ENCODE measurements around the gene SCFD2.

The SCFD2 gene

DNA sequence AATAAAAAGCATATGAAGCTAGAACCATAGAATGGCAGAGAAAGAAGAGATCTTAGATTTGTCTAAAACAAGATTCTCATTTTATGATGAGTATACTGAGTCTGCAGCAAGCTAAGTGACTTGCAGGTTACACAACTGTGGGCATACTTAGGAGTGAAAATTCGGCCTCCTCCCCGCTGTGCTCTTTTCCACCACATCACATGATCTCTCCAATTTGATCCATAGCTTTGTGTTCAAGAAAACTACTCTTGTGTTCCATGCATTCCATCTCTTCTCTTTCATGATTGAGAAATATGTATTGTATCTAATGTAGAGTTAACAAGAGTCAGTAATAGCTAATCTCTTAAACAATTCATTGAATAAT lies 234.3 kb downstream of the SCFD2 start:
- H3K36me3 ChIP-seq (ENCODE audit: control insufficient read depth, insufficient read depth, low read length, severe bottlenecking), result no peaks in the 10 kb centered on the region
- no peaks in the 10 kb centered on the region for H3K9me3 ChIP-seq (ENCODE audit: control insufficient read depth, low read length)
- DNase-seq (ENCODE audit: low read depth), result no peak
- H3K4me1 ChIP-seq (ENCODE audit: control insufficient read depth, insufficient read depth, low read length), result peaks cover 47% of the 10 kb centered on the region
- peak overlapping the region; percentile 41 for H3K9ac ChIP-seq (ENCODE audit: low read length)
- no peaks in the 10 kb centered on the region for H3K27me3 ChIP-seq (replicated peaks; ENCODE audit: control insufficient read depth, insufficient read depth, low read length)
- H3K4me3 ChIP-seq (ENCODE audit: low read length), result peak overlapping the region; percentile 61

GRCh38 chr4:53130896-53131561 lies 234.8 kb downstream of the SCFD2 start:
- DNase-seq (ENCODE audit: low read depth), result no peak
- no peaks in the 10 kb centered on the region for H3K36me3 ChIP-seq (ENCODE audit: control insufficient read depth, insufficient read depth, low read length, severe bottlenecking)
- H3K9me3 ChIP-seq (ENCODE audit: control insufficient read depth, low read length), result no peaks in the 10 kb centered on the region
- H3K27me3 ChIP-seq (replicated peaks; ENCODE audit: control insufficient read depth, insufficient read depth, low read length), result no peaks in the 10 kb centered on the region
- H3K9ac ChIP-seq (ENCODE audit: low read length), result peak overlapping the region; percentile 41
- peaks cover 47% of the 10 kb centered on the region for H3K4me1 ChIP-seq (ENCODE audit: control insufficient read depth, insufficient read depth, low read length)
- H3K4me3 ChIP-seq (ENCODE audit: low read length), result peak overlapping the region; percentile 61

DNA sequence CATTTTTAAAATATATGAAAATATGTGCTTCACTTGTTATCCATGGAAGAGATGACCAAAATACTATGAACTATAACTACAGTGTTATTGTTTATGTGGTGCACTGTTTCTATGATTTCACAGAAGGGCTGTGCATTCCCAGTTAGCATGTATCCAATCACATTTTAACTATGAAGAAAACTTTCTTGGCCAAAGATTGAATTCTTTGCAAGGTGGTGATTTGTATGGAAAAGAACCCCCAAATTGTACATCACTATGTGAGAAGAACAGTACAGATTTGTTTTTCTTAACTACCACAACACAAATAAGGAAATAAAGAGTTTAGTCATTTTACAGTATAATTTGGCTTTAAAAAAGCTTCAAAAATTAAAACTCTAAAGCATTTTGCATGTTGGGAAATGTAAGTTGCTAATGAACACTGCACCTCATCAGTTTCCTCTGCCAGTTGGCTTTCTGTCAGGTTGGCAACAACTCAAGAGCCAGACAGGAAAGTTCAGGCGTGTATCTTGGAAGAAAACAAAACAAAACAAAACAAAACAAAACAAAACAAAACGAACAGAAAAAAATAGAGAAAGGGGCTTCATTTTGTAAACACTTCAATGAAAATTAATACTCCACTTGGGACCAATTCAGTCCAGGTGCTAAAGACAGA lies 237.0 kb downstream of the SCFD2 start:
- DNase-seq (ENCODE audit: low read depth), result no peak
- Histone ChIP-seq H3K27me3 (replicated peaks; ENCODE audit: control insufficient read depth, insufficient read depth, low read length) (no peaks in the 10 kb centered on the region), H3K36me3 (ENCODE audit: control insufficient read depth, insufficient read depth, low read length, severe bottlenecking) (no peaks in the 10 kb centered on the region), H3K9me3 (ENCODE audit: control insufficient read depth, low read length) (no peaks in the 10 kb centered on the region), H3K9ac (ENCODE audit: low read length) (no peak overlapping the region), H3K4me1 (ENCODE audit: control insufficient read depth, insufficient read depth, low read length) (peaks cover 47% of the 10 kb centered on the region), H3K4me3 (ENCODE audit: low read length) (no peak overlapping the region)

- H3K4me3 ChIP-seq (ENCODE audit: low read length), result no peak overlapping the region
- no peak overlapping the region for H3K9ac ChIP-seq (ENCODE audit: low read length)
- H3K36me3 ChIP-seq (ENCODE audit: control insufficient read depth, insufficient read depth, low read length, severe bottlenecking), result no peaks in the 10 kb centered on the region
- no peaks in the 10 kb centered on the region for H3K9me3 ChIP-seq (ENCODE audit: control insufficient read depth, low read length)
- H3K27me3 ChIP-seq (replicated peaks; ENCODE audit: control insufficient read depth, insufficient read depth, low read length), result no peaks in the 10 kb centered on the region
- no peak for DNase-seq (ENCODE audit: low read depth)
- peaks cover 47% of the 10 kb centered on the region for H3K4me1 ChIP-seq (ENCODE audit: control insufficient read depth, insufficient read depth, low read length)
Observed at GRCh38 chr4:53128231-53128630, 237.6 kb downstream of the SCFD2 start.

DNA sequence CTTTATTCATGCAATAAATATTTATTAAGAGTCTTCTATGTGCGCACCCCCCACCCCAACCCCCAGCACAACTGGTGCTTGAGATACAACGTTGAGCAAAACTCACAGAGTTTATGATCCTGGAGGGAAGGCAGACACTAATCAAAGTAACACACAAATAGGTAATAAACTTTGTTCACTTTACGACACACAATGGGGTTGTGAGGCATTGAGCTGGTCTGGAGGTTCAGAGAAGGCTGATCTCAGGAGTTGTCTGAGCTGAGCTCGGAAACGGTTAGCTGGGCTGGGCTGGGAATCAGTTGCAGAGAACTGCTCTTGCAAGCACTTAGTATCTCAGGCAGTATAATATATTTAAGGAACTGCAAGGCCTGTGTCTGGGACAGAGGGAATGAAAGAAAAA lies 238.5 kb downstream of the SCFD2 start:
- Histone ChIP-seq H3K9me3 (ENCODE audit: control insufficient read depth, low read length) (no peaks in the 10 kb centered on the region), H3K27me3 (replicated peaks; ENCODE audit: control insufficient read depth, insufficient read depth, low read length) (no peaks in the 10 kb centered on the region), H3K4me1 (ENCODE audit: control insufficient read depth, insufficient read depth, low read length) (peaks cover 42% of the 10 kb centered on the region), H3K36me3 (ENCODE audit: control insufficient read depth, insufficient read depth, low read length, severe bottlenecking) (no peaks in the 10 kb centered on the region), H3K4me3 (ENCODE audit: low read length) (no peak overlapping the region), H3K9ac (ENCODE audit: low read length) (no peak overlapping the region)
- DNase-seq (ENCODE audit: low read depth), result no peak

DNA sequence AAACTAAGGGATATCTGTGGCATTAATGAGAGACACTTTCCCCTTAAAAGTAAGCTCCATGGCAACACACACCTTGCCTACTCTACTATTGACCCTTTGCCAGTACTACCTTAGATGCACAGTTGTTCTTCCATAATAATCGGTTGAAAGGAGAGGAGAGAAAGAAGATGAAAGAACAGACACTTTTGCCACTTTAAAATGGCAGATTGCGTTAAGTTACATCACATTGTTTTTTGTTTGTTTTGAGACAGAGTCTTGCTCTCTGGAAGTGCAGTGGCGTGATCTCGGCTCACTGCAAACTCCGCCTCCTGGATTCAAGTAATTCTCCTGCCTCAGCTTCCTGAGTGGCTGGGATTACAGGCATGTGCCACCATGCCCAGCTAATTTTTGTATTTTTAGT lies 239.8 kb downstream of the SCFD2 start:
- Histone ChIP-seq H3K27me3 (replicated peaks; ENCODE audit: control insufficient read depth, insufficient read depth, low read length) (no peaks in the 10 kb centered on the region), H3K4me3 (ENCODE audit: low read length) (no peak overlapping the region), H3K9me3 (ENCODE audit: control insufficient read depth, low read length) (no peaks in the 10 kb centered on the region), H3K4me1 (ENCODE audit: control insufficient read depth, insufficient read depth, low read length) (peaks cover 33% of the 10 kb centered on the region), H3K36me3 (ENCODE audit: control insufficient read depth, insufficient read depth, low read length, severe bottlenecking) (no peaks in the 10 kb centered on the region), H3K9ac (ENCODE audit: low read length) (no peak overlapping the region)
- no peak for DNase-seq (ENCODE audit: low read depth)

GRCh38 chr4:53123819-53124218 lies 242.0 kb downstream of the SCFD2 start:
- Histone ChIP-seq H3K4me1 (ENCODE audit: control insufficient read depth, insufficient read depth, low read length) (peaks cover 31% of the 10 kb centered on the region), H3K27me3 (replicated peaks; ENCODE audit: control insufficient read depth, insufficient read depth, low read length) (no peaks in the 10 kb centered on the region), H3K4me3 (ENCODE audit: low read length) (no peak overlapping the region), H3K9ac (ENCODE audit: low read length) (no peak overlapping the region), H3K36me3 (ENCODE audit: control insufficient read depth, insufficient read depth, low read length, severe bottlenecking) (no peaks in the 10 kb centered on the region), H3K9me3 (ENCODE audit: control insufficient read depth, low read length) (no peaks in the 10 kb centered on the region)
- no peak for DNase-seq (ENCODE audit: low read depth)

DNA sequence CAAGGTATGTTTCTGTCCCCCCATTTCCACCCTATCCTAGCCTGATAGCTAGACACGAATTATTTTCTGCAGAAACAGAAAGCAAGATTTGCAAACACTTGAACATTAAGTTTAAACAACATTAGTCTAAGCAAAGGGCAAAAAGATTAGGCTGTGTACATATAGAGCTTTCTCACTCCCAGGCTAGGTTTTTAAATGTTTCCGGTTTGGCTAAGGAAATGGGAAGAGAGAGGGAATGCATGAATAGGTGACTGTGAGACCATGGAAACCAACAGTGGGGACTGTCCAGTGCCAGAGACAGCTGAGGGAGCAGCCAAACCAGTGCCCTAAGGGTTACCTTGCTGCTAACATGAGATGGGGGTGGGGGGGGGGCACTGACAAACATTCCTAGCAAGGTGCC lies 242.7 kb downstream of the SCFD2 start:
- H3K36me3 ChIP-seq (ENCODE audit: control insufficient read depth, insufficient read depth, low read length, severe bottlenecking), result no peaks in the 10 kb centered on the region
- H3K4me3 ChIP-seq (ENCODE audit: low read length), result no peak overlapping the region
- H3K27me3 ChIP-seq (replicated peaks; ENCODE audit: control insufficient read depth, insufficient read depth, low read length), result no peaks in the 10 kb centered on the region
- H3K9ac ChIP-seq (ENCODE audit: low read length), result no peak overlapping the region
- peaks cover 24% of the 10 kb centered on the region for H3K4me1 ChIP-seq (ENCODE audit: control insufficient read depth, insufficient read depth, low read length)
- no peaks in the 10 kb centered on the region for H3K9me3 ChIP-seq (ENCODE audit: control insufficient read depth, low read length)
- DNase-seq (ENCODE audit: low read depth), result no peak

- no peak for DNase-seq (ENCODE audit: low read depth)
- Histone ChIP-seq H3K9me3 (ENCODE audit: control insufficient read depth, low read length) (no peaks in the 10 kb centered on the region), H3K36me3 (ENCODE audit: control insufficient read depth, insufficient read depth, low read length, severe bottlenecking) (no peaks in the 10 kb centered on the region), H3K9ac (ENCODE audit: low read length) (no peak overlapping the region), H3K27me3 (replicated peaks; ENCODE audit: control insufficient read depth, insufficient read depth, low read length) (no peaks in the 10 kb centered on the region), H3K4me1 (ENCODE audit: control insufficient read depth, insufficient read depth, low read length) (peaks cover 20% of the 10 kb centered on the region), H3K4me3 (ENCODE audit: low read length) (no peak overlapping the region)
Observed at GRCh38 chr4:53122280-53123116, 243.4 kb downstream of the SCFD2 start.

- no peak overlapping the region for H3K9ac ChIP-seq (ENCODE audit: low read length)
- H3K4me3 ChIP-seq (ENCODE audit: low read length), result no peak overlapping the region
- H3K36me3 ChIP-seq (ENCODE audit: control insufficient read depth, insufficient read depth, low read length, severe bottlenecking), result no peaks in the 10 kb centered on the region
- DNase-seq (ENCODE audit: low read depth), result no peak
- peaks cover 26% of the 10 kb centered on the region for H3K4me1 ChIP-seq (ENCODE audit: control insufficient read depth, insufficient read depth, low read length)
- H3K9me3 ChIP-seq (ENCODE audit: control insufficient read depth, low read length), result no peaks in the 10 kb centered on the region
- H3K27me3 ChIP-seq (replicated peaks; ENCODE audit: control insufficient read depth, insufficient read depth, low read length), result no peaks in the 10 kb centered on the region
Observed at GRCh38 chr4:53121264-53121865, 244.5 kb downstream of the SCFD2 start.

GRCh38 chr4:53120778-53121177 lies 245.1 kb downstream of the SCFD2 start:
- Histone ChIP-seq H3K27me3 (replicated peaks; ENCODE audit: control insufficient read depth, insufficient read depth, low read length) (no peaks in the 10 kb centered on the region), H3K9me3 (ENCODE audit: control insufficient read depth, low read length) (no peaks in the 10 kb centered on the region), H3K9ac (ENCODE audit: low read length) (no peak overlapping the region), H3K36me3 (ENCODE audit: control insufficient read depth, insufficient read depth, low read length, severe bottlenecking) (no peaks in the 10 kb centered on the region), H3K4me3 (ENCODE audit: low read length) (no peak overlapping the region), H3K4me1 (ENCODE audit: control insufficient read depth, insufficient read depth, low read length) (peaks cover 28% of the 10 kb centered on the region)
- DNase-seq (ENCODE audit: low read depth), result no peak
